ENCODE measurements around the gene CPSF2. TPM values are rescaled to one million over a fixed set of nuclear protein-coding genes. Genes with fewer than 3 reads are reported as not detected.

Gene CPSF2
- total and polyA plus RNA-seq, 2 donors (not counting 1 experiment from before 2014, with no cell fraction given): 41.8 to 46.9 TPM

DNA sequence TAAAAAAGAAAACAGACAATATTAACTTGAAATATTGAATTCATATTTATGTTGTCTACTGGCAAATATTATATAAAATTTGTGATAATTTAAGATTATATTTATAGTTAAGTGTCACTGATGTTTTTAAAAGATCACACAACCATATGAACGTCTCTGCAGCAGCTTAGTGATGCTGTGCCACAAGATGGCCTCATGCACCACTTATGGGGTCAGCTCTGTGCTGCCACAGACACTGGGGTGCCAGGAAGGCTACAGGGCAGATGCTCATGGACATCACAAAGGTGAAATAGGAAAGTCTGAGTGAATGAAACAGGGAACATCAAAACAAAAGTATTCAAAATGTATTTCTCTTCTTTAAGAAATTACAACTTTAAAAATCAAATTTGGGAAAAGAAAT, 28.4 kb upstream of the CPSF2 start:
- no peak for DNase-seq (ENCODE audit: low read depth in 2 of 2)
- H3K27me3 ChIP-seq (ENCODE audit: control insufficient read depth, insufficient read depth, low read length): no peaks in the 10 kb centered on the region

GRCh38 chr14:92099802-92100201, 22.0 kb upstream of the CPSF2 start:
- no peak overlapping the region for H3K4me2 ChIP-seq (ENCODE audit: extremely low read depth, insufficient read depth, low read length)
- H3K4me3 ChIP-seq (replicated peaks in 1 of 4; ENCODE audit: control extremely low read depth in 1 of 4, insufficient read depth in 1 of 4, low read depth in 3 of 4, low read length in 4 of 4): no peak overlapping the region
- TF ChIP-seq, protein P1, sequence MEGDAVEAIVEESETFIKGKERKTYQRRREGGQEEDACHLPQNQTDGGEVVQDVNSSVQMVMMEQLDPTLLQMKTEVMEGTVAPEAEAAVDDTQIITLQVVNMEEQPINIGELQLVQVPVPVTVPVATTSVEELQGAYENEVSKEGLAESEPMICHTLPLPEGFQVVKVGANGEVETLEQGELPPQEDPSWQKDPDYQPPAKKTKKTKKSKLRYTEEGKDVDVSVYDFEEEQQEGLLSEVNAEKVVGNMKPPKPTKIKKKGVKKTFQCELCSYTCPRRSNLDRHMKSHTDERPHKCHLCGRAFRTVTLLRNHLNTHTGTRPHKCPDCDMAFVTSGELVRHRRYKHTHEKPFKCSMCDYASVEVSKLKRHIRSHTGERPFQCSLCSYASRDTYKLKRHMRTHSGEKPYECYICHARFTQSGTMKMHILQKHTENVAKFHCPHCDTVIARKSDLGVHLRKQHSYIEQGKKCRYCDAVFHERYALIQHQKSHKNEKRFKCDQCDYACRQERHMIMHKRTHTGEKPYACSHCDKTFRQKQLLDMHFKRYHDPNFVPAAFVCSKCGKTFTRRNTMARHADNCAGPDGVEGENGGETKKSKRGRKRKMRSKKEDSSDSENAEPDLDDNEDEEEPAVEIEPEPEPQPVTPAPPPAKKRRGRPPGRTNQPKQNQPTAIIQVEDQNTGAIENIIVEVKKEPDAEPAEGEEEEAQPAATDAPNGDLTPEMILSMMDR (conservative IDR thresholded peaks at IDR 0.05 in 1 of 2, IDR thresholded peaks at IDR 0.05 in 1 of 2; ENCODE audit: low read depth in 1 of 2, low read length in 2 of 2): no peak
- no peak for TF ChIP-seq EZH2 (IDR thresholded peaks at IDR 0.05; ENCODE audit: low read length, missing control alignments)
- H3K79me2 ChIP-seq (ENCODE audit: control insufficient read depth, insufficient read depth, low read length): peaks cover 24% of the 10 kb centered on the region
- DNase-seq (ENCODE audit: low read depth in 2 of 2): no peak
- peaks cover under 1% of the 10 kb centered on the region for H3K4me1 ChIP-seq (ENCODE audit: control insufficient read depth, extremely low read depth, insufficient read depth, low read length)
- no peaks in the 10 kb centered on the region for H4K20me1 ChIP-seq (ENCODE audit: control insufficient read depth, extremely low read depth, insufficient read depth, low read length)
- no peak overlapping the region for H3K9ac ChIP-seq (ENCODE audit: insufficient read depth, low read length)
- H3K27me3 ChIP-seq (ENCODE audit: control insufficient read depth, insufficient read depth, low read length): no peaks in the 10 kb centered on the region
- no peak overlapping the region for H3K27ac ChIP-seq (ENCODE audit: insufficient read depth, low read length)
- no peaks in the 10 kb centered on the region for H3K36me3 ChIP-seq (ENCODE audit: control insufficient read depth, insufficient read depth, low read length)
- H2AFZ ChIP-seq (ENCODE audit: low read length): no peak overlapping the region
- H3K9me3 ChIP-seq (ENCODE audit: control insufficient read depth, insufficient read depth, low read depth, low read length): no peaks in the 10 kb centered on the region

More for the DNA sequence above, 28.4 kb upstream of the CPSF2 start:
- Histone ChIP-seq H3K4me1 (ENCODE audit: control insufficient read depth, extremely low read depth, insufficient read depth, low read length) (no peaks in the 10 kb centered on the region), H3K9me3 (ENCODE audit: control insufficient read depth, insufficient read depth, low read depth, low read length) (no peaks in the 10 kb centered on the region), H3K79me2 (ENCODE audit: control insufficient read depth, insufficient read depth, low read length) (no peaks in the 10 kb centered on the region), H2AFZ (ENCODE audit: low read length) (no peak overlapping the region), H3K4me2 (ENCODE audit: extremely low read depth, insufficient read depth, low read length) (no peak overlapping the region), H3K9ac (ENCODE audit: insufficient read depth, low read length) (no peak overlapping the region), H4K20me1 (ENCODE audit: control insufficient read depth, extremely low read depth, insufficient read depth, low read length) (no peaks in the 10 kb centered on the region), H3K36me3 (ENCODE audit: control insufficient read depth, insufficient read depth, low read length) (no peaks in the 10 kb centered on the region), H3K27ac (ENCODE audit: insufficient read depth, low read length) (no peak overlapping the region), H3K4me3 (replicated peaks in 1 of 4; ENCODE audit: control extremely low read depth in 1 of 4, insufficient read depth in 1 of 4, low read depth in 3 of 4, low read length in 4 of 4) (no peak overlapping the region)
- TF ChIP-seq EZH2 (IDR thresholded peaks at IDR 0.05; ENCODE audit: low read length, missing control alignments): no peak
- TF ChIP-seq, protein P1 (conservative IDR thresholded peaks at IDR 0.05 in 1 of 2, IDR thresholded peaks at IDR 0.05 in 1 of 2; ENCODE audit: low read depth in 1 of 2, low read length in 2 of 2): peak in 1 of 2 donors; percentile 18

DNA sequence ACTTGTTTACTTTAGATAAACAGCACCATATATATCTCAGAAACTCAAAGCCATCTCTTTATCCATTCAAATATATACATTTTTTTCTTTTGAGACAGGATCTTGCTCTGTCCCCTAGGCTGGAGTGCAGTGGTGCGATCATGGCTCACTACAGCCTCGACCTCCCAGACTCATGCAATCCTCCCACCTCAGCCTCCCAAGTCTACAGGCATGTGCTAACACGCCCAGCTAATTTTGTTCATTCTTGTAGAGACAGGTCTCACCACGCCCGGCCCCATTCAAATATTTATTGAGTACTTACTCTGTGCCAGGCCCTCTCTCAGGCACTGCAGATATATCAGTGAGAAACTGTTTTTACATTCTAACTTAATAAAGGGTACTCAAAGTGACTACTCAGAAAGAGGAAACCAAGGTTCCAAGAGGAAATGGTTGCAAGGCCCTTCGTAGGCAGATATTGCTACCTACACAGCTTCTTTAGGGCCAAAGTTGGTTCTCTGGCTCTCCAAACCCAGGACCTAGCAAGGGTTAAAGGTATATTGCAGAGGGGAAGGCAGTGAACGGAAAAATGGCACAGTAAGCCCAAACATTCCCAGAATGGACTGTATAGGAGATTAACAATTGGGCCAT, 18.3 kb upstream of the CPSF2 start:
- Histone ChIP-seq H3K36me3 (ENCODE audit: control insufficient read depth, insufficient read depth, low read length) (no peaks in the 10 kb centered on the region), H3K27ac (ENCODE audit: insufficient read depth, low read length) (no peak overlapping the region), H3K27me3 (ENCODE audit: control insufficient read depth, insufficient read depth, low read length) (no peaks in the 10 kb centered on the region), H3K4me3 (replicated peaks in 1 of 4; ENCODE audit: control extremely low read depth in 1 of 4, insufficient read depth in 1 of 4, low read depth in 3 of 4, low read length in 4 of 4) (no peak overlapping the region), H4K20me1 (ENCODE audit: control insufficient read depth, extremely low read depth, insufficient read depth, low read length) (no peaks in the 10 kb centered on the region), H2AFZ (ENCODE audit: low read length) (no peak overlapping the region), H3K9me3 (ENCODE audit: control insufficient read depth, insufficient read depth, low read depth, low read length) (no peaks in the 10 kb centered on the region), H3K9ac (ENCODE audit: insufficient read depth, low read length) (no peak overlapping the region), H3K4me1 (ENCODE audit: control insufficient read depth, extremely low read depth, insufficient read depth, low read length) (peaks cover 4% of the 10 kb centered on the region), H3K79me2 (ENCODE audit: control insufficient read depth, insufficient read depth, low read length) (peaks cover 28% of the 10 kb centered on the region), H3K4me2 (ENCODE audit: extremely low read depth, insufficient read depth, low read length) (no peak overlapping the region)
- DNase-seq (ENCODE audit: low read depth in 2 of 2): no peak
- TF ChIP-seq EZH2 (IDR thresholded peaks at IDR 0.05; ENCODE audit: low read length, missing control alignments): no peak
- TF ChIP-seq, protein P1 (conservative IDR thresholded peaks at IDR 0.05 in 1 of 2, IDR thresholded peaks at IDR 0.05 in 1 of 2; ENCODE audit: low read depth in 1 of 2, low read length in 2 of 2): no peak

All from fibroblast of lung (primary cell).